Ammon's horn (tissue), 1 donor: ENCODE measurements around the gene DIS3L2.
"Not testable (repeated sequence)": the region's sequence is repeated elsewhere in the genome, so short reads cannot be mapped to it uniquely, and the experiment has no call there.

Experiments
- DNase-seq: peaks from one replicate; pipeline ENCODE4 v3.0.0-alpha.2; 2016; ENCODE audit warnings: low spot score

The DIS3L2 gene

GRCh38 chr2:232009639-232010274 is 48.2 kb downstream of the DIS3L2 start:
- no peak for DNase-seq

GRCh38 chr2:232013701-232014353 is 52.3 kb downstream of the DIS3L2 start:
- DNase-seq: no peak

DNA sequence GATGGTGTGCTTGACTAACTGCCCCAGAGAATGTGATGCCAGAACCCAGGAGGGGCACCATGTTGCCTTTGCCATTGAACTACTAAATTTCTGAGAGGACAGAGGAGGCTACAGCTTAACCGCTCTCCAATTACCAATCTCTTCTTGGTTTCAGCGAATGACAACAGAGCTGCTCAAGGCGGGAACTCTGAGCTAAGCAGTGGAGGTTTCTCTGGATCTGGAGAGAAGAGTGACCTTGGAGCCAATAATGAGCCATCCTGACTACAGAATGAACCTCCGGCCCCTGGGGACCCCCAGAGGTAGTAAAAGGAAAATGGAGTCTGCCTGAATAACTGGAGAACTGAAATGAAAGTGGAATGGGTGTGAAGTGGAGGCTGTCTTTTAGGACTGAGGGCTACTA is 53.2 kb downstream of the DIS3L2 start:
- DNase-seq: no peak

DNA sequence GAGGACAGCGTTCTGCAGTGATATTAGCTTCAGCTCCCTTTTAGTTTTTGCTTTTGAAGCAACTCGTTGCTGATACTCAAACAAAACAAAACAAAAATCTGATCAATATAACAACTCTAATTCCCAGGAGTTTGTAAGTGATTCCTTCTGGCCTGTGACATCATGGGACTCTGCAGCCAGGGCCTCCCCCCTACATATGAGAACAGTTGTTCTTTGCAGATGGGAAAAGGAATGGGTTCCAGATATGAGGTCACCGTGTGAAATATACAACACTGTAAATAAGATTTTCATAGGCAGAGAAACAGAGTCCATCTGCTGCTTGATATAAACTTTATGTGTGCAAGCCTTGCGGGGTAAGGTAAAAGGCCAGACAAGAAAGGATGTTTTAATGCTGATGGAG is 56.7 kb downstream of the DIS3L2 start:
- peak; percentile 24 for DNase-seq

GRCh38 chr2:232022718-232023117 is 61.2 kb downstream of the DIS3L2 start:
- no peak for DNase-seq

DNA sequence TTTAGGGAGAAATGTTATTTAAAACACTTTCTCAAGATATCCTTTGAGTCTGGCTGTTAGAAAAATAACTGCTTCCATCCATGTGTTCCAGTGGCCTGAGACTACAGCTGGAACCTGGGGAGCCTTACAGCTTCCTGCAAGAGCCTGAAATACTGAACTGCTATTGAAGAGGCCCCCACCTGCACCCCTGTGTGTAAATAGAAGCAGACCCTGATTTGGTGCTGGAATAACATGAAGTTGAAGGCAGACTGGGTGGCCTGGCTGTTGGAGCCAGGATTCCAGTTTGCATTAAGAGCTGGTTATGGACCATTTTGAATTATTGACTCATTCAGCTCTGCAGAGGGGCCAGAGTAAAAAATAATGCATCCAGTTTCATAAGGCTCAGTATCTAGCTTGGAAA is 61.9 kb downstream of the DIS3L2 start:
- DNase-seq: no peak

- no peak for DNase-seq
Observed at GRCh38 chr2:232024457-232024856, 62.9 kb downstream of the DIS3L2 start.

DNA sequence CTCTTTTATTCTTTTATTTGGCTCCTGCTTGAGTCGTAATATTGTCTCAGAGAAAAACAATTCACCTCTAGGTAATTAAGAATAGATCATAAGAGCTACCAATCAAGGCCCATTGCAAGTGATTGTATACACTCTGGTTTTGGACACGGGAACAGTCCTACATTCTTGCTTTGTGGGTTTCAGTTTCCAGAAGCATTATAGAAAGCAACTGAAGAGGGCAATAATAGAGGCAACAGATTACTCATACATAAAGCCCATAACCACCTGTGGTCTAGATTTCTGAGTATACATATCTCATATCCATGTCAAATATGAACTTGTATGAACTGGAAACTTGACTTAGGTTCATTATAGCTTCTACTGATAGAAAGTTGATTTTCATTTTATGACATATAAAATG is 65.4 kb downstream of the DIS3L2 start:
- DNase-seq: no peak

GRCh38 chr2:232027530-232027929 is 66.0 kb downstream of the DIS3L2 start:
- DNase-seq: no peak

DNA sequence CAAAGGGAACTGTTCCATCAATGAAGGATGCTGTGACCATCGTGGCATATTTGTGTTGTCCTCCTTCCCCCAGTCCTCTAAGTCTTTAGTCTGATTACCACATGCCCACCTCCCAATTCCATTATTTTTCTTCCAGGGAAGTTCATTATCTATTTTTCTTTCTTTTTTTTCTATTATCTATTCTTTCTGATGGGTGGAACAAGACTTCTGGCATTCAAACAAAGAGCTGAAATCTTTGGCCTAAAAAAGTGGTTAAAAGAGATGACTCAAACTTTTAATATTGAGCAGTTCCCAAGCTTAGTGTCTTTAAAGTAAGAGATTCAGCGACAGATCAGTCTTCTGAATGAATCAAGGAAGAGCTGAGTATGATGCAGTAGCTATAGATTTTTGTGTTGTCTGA is 66.6 kb downstream of the DIS3L2 start:
- no peak for DNase-seq

- no peak for DNase-seq
Observed at GRCh38 chr2:232028631-232029030, 67.1 kb downstream of the DIS3L2 start.

GRCh38 chr2:232029346-232029745 is 67.8 kb downstream of the DIS3L2 start:
- no peak for DNase-seq

DNA sequence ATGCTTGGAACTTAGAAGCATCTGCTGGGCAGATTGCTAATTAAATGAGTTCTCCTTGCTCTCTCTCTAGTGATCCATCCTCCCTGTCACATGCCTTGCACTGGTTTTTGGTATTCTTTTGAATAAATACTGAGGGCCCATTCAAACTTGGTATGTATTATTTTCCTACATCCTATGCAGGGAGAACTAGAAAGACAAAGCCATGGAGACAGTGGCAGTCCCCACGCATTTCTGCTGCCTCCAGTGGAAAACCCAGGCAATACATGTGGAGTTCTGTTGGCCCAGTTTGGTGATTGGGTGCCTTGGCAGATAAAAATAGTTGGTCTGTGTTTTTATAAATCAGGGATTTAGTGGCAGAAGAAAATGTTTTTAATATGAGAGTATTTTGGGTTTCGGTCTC is 68.7 kb downstream of the DIS3L2 start:
- DNase-seq: no peak

DNA sequence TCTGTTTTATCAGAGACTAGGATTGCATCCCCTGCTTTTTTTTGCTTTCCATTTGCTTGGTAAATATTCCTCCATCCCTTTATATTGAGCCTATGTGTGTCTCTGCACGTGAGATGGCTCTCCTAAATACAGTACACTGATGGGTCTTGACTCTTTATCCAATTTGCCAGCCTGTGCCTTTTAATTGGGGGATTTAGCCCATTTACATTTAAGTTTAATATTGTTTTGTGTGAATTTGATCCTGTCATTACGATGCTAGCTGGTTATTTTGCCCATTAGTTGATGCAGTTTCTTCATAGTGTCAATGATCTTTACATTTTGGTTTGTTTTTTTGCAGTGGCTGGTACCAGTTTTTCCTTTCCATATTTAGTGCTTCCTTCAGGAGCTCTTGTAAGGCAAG is 73.8 kb downstream of the DIS3L2 start:
- not testable (repeated sequence) for DNase-seq

GRCh38 chr2:232036876-232037275 is 75.4 kb downstream of the DIS3L2 start:
- DNase-seq: not testable (repeated sequence)

DNA sequence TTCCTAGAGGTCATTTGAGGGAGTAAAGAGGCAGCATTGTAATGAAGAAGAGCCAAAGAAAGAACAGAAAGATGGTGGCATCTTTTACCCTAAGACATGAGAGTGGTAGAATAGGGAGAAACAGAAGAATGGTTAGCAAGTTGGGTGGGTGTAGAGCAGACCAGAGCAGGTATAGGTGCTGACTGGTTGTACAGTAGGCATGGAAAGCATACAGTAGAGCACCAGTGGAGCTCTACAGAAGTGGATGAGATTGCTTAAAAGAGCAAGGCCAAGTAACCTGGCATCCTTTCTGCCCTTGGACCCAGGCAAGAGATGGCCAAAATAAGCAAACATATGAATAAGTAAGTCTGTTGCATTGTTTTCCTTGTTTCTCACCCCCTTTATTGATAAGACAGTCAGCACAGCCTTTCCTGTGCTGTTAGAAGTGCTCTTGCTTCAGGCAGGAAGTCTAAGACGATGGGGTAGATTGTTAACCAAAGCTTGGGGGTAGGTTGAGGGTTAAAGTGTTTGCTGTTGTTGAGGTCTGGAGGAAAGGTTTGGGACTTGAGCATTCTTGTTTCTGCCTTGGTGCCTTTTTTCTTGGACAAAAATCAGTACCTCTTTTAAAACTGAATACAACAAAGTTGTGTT is 76.9 kb downstream of the DIS3L2 start:
- DNase-seq: no peak

GRCh38 chr2:232038881-232039485 is 77.5 kb downstream of the DIS3L2 start:
- DNase-seq: no peak

GRCh38 chr2:232042911-232043574 is 81.5 kb downstream of the DIS3L2 start:
- no peak for DNase-seq

DNA sequence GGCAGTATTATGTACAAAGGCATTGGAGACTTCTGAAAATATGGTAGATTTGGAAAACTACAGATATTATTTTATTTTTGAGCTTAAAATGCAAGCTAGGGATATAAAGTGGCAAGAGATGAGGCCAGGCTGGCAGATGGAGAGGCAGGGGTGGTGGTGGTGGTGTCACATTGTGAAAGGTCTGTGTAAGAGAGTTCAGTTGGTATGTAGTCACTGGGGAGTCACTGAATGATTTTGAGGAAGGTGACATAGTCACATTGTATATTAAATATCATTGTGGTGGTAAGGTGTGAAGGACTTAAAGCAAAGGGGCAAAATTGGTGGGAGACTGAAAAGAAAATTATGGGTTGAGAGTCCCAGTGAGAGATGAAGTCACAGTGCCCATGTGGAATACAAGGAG is 82.5 kb downstream of the DIS3L2 start:
- DNase-seq: no peak

DNA sequence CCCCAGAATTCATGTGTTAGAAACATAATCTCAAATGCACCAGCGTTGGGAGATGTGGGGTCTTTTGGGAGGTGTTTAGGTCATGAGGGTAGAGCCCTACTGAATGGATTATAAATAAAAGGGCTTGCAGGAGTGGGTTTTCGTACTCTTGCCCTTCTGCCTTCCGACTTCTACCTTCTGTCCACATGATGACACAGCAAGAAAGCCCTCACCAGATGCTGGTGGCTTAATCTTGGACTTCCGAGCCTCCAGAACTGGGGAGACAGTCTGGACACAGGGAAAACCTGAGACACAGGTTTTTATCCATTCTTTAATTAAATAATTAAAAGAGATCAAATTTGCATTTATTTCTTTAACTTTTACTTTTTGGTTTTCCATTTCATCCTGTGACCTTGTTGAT is 87.8 kb downstream of the DIS3L2 start:
- DNase-seq: no peak

GRCh38 chr2:232052591-232052990 is 91.1 kb downstream of the DIS3L2 start:
- DNase-seq: no peak

- DNase-seq: no peak
Observed at GRCh38 chr2:232053777-232054176, 92.3 kb downstream of the DIS3L2 start.
